ENCODE results near the gene MGAT4A. TPM values are rescaled to one million over a fixed set of nuclear protein-coding genes. Genes with fewer than 3 reads are reported as not detected.
"Not testable (repeated sequence)": the region's sequence is repeated elsewhere in the genome, so short reads cannot be mapped to it uniquely, and the experiment has no call there.

The MGAT4A gene
- total RNA-seq, 1 donor from 2014 or later: 1.7 TPM

- no peaks in the 10 kb centered on the region for H3K9me3 ChIP-seq (ENCODE audit: insufficient read depth, low read depth, low read length)
- no peaks in the 10 kb centered on the region for H3K36me3 ChIP-seq (ENCODE audit: insufficient read depth, low read length)
- H3K4me3 ChIP-seq (ENCODE audit: insufficient read depth, low read depth, low read length): no peak overlapping the region
- H3K27ac ChIP-seq (ENCODE audit: low read depth, low read length): no peak overlapping the region
- Mint-ChIP-seq H3K36me3 (ENCODE audit: low read depth, unreplicated experiment) (no peaks in the 10 kb centered on the region), H3K27me3 (ENCODE audit: low read depth, unreplicated experiment) (no peaks in the 10 kb centered on the region), H3K27ac (ENCODE audit: unreplicated experiment) (no peak overlapping the region), H3K4me1 (ENCODE audit: low read depth, unreplicated experiment) (peaks cover 4% of the 10 kb centered on the region), H3K9me3 (ENCODE audit: unreplicated experiment) (peaks cover 6% of the 10 kb centered on the region), H3K4me3 (ENCODE audit: unreplicated experiment) (no peak overlapping the region)
- H3K79me2 ChIP-seq (ENCODE audit: insufficient read depth, low read length): no peaks in the 10 kb centered on the region
- H3K4me2 ChIP-seq (ENCODE audit: low read length): no peak overlapping the region
- no peaks in the 10 kb centered on the region for H3K4me1 ChIP-seq (ENCODE audit: insufficient read depth, low read length)
- H2AFZ ChIP-seq (ENCODE audit: low read depth, low read length): no peak overlapping the region
- FAIRE-seq: no peak
- H4K20me1 ChIP-seq (ENCODE audit: insufficient read depth, low read length): no peaks in the 10 kb centered on the region
- no peak for DNase-seq (ENCODE audit: low read depth)
- TF ChIP-seq CTCF (IDR thresholded peaks at IDR 0.05; ENCODE audit: insufficient read depth, low read depth, low read length) (no peak), EZH2 (IDR thresholded peaks at IDR 0.05; ENCODE audit: insufficient read depth, low read length) (no peak)
- H3K27me3 ChIP-seq (ENCODE audit: insufficient read depth, low read length): no peaks in the 10 kb centered on the region
- H3K9ac ChIP-seq (ENCODE audit: low read length): no peak overlapping the region
These were observed 65.3 kb downstream of the MGAT4A start for GRCh38 chr2:98665677-98666076.

- no peaks in the 10 kb centered on the region for H3K4me1 ChIP-seq (ENCODE audit: insufficient read depth, low read length)
- H3K27ac ChIP-seq (ENCODE audit: low read depth, low read length): no peak overlapping the region
- no peak overlapping the region for H3K4me3 ChIP-seq (ENCODE audit: insufficient read depth, low read depth, low read length)
- Mint-ChIP-seq H3K4me3 (ENCODE audit: unreplicated experiment) (no peak overlapping the region), H3K36me3 (ENCODE audit: low read depth, unreplicated experiment) (no peaks in the 10 kb centered on the region), H3K27me3 (ENCODE audit: low read depth, unreplicated experiment) (no peaks in the 10 kb centered on the region), H3K4me1 (ENCODE audit: low read depth, unreplicated experiment) (peaks cover 4% of the 10 kb centered on the region), H3K9me3 (ENCODE audit: unreplicated experiment) (peaks cover 9% of the 10 kb centered on the region), H3K27ac (ENCODE audit: unreplicated experiment) (peak overlapping the region; percentile 23)
- H2AFZ ChIP-seq (ENCODE audit: low read depth, low read length): no peak overlapping the region
- H3K27me3 ChIP-seq (ENCODE audit: insufficient read depth, low read length): no peaks in the 10 kb centered on the region
- no peak overlapping the region for H3K4me2 ChIP-seq (ENCODE audit: low read length)
- no peak for TF ChIP-seq EZH2 (IDR thresholded peaks at IDR 0.05; ENCODE audit: insufficient read depth, low read length)
- no peak for TF ChIP-seq CTCF (IDR thresholded peaks at IDR 0.05; ENCODE audit: insufficient read depth, low read depth, low read length)
- H3K9ac ChIP-seq (ENCODE audit: low read length): no peak overlapping the region
- DNase-seq (ENCODE audit: low read depth): no peak
- no peak for FAIRE-seq
- no peaks in the 10 kb centered on the region for H4K20me1 ChIP-seq (ENCODE audit: insufficient read depth, low read length)
- no peaks in the 10 kb centered on the region for H3K9me3 ChIP-seq (ENCODE audit: insufficient read depth, low read depth, low read length)
- H3K79me2 ChIP-seq (ENCODE audit: insufficient read depth, low read length): no peaks in the 10 kb centered on the region
- no peaks in the 10 kb centered on the region for H3K36me3 ChIP-seq (ENCODE audit: insufficient read depth, low read length)
These were observed 66.6 kb downstream of the MGAT4A start for GRCh38 chr2:98664323-98664722.

- no peak for TF ChIP-seq CTCF (IDR thresholded peaks at IDR 0.05; ENCODE audit: insufficient read depth, low read depth, low read length)
- TF ChIP-seq EZH2 (IDR thresholded peaks at IDR 0.05; ENCODE audit: insufficient read depth, low read length): no peak
- Histone ChIP-seq H3K4me1 (ENCODE audit: insufficient read depth, low read length) (no peaks in the 10 kb centered on the region), H3K36me3 (ENCODE audit: insufficient read depth, low read length) (no peaks in the 10 kb centered on the region), H3K4me3 (ENCODE audit: insufficient read depth, low read depth, low read length) (no peak overlapping the region), H3K79me2 (ENCODE audit: insufficient read depth, low read length) (no peaks in the 10 kb centered on the region), H3K27me3 (ENCODE audit: insufficient read depth, low read length) (no peaks in the 10 kb centered on the region), H3K9ac (ENCODE audit: low read length) (no peak overlapping the region), H2AFZ (ENCODE audit: low read depth, low read length) (no peak overlapping the region), H3K4me2 (ENCODE audit: low read length) (no peak overlapping the region), H3K27ac (ENCODE audit: low read depth, low read length) (no peak overlapping the region), H4K20me1 (ENCODE audit: insufficient read depth, low read length) (no peaks in the 10 kb centered on the region), H3K9me3 (ENCODE audit: insufficient read depth, low read depth, low read length) (no peaks in the 10 kb centered on the region)
- Mint-ChIP-seq H3K27ac (ENCODE audit: unreplicated experiment) (no peak overlapping the region), H3K9me3 (ENCODE audit: unreplicated experiment) (peaks cover 5% of the 10 kb centered on the region), H3K4me3 (ENCODE audit: unreplicated experiment) (no peak overlapping the region), H3K27me3 (ENCODE audit: low read depth, unreplicated experiment) (no peaks in the 10 kb centered on the region), H3K4me1 (ENCODE audit: low read depth, unreplicated experiment) (peaks cover 4% of the 10 kb centered on the region), H3K36me3 (ENCODE audit: low read depth, unreplicated experiment) (no peaks in the 10 kb centered on the region)
- FAIRE-seq (no peak), DNase-seq (ENCODE audit: low read depth) (no peak)
These were observed 67.3 kb downstream of the MGAT4A start for GRCh38 chr2:98663511-98664090.

- H3K9me3 Mint-ChIP-seq (ENCODE audit: unreplicated experiment); H3K4me3 ChIP-seq (ENCODE audit: insufficient read depth, low read depth, low read length); H3K27ac Mint-ChIP-seq (ENCODE audit: unreplicated experiment); H3K79me2 ChIP-seq (ENCODE audit: insufficient read depth, low read length); FAIRE-seq; H3K36me3 ChIP-seq (ENCODE audit: insufficient read depth, low read length); DNase-seq (ENCODE audit: low read depth); H2AFZ ChIP-seq (ENCODE audit: low read depth, low read length); H3K27ac ChIP-seq (ENCODE audit: low read depth, low read length); H3K4me2 ChIP-seq (ENCODE audit: low read length); H3K36me3 Mint-ChIP-seq (ENCODE audit: low read depth, unreplicated experiment); H3K27me3 ChIP-seq (ENCODE audit: insufficient read depth, low read length); H3K9ac ChIP-seq (ENCODE audit: low read length); H3K27me3 Mint-ChIP-seq (ENCODE audit: low read depth, unreplicated experiment); H4K20me1 ChIP-seq (ENCODE audit: insufficient read depth, low read length); H3K4me1 ChIP-seq (ENCODE audit: insufficient read depth, low read length); H3K4me1 Mint-ChIP-seq (ENCODE audit: low read depth, unreplicated experiment); H3K4me3 Mint-ChIP-seq (ENCODE audit: unreplicated experiment); H3K9me3 ChIP-seq (ENCODE audit: insufficient read depth, low read depth, low read length): not testable (repeated sequence)
These were observed 71.5 kb downstream of the MGAT4A start for GRCh38 chr2:98659491-98659840.

All from astrocyte (in vitro differentiated cells and primary cell).